GM19324 (cell line): ENCODE results near the gene TNIK.

ENCODE experiments used
- ATAC-seq: cut with Tn5 transposase; IDR thresholded peaks from one replicate; pipeline ENCODE4 v1.9.1; 2021; ENCODE audit warnings: mild to moderate bottlenecking, moderate library complexity; ENCODE audit not compliant: unreplicated experiment, low FRiP score

TNIK gene

GRCh38 chr3:171459942-171460724 lies at the start of gene TNIK:
TNIK (minus strand) TSS chr3:171460405; CDS start chr3:171460063, 342 bp downstream.
- peak; percentile 83 for ATAC-seq

GRCh38 chr3:171508676-171509075 lies 48.5 kb upstream of the TNIK start:
- no peak for ATAC-seq

GRCh38 chr3:171508206-171508605 lies 48.0 kb upstream of the TNIK start:
- no peak for ATAC-seq

- ATAC-seq: no peak
Measured at GRCh38 chr3:171506743-171507319, 46.6 kb upstream of the TNIK start.

DNA sequence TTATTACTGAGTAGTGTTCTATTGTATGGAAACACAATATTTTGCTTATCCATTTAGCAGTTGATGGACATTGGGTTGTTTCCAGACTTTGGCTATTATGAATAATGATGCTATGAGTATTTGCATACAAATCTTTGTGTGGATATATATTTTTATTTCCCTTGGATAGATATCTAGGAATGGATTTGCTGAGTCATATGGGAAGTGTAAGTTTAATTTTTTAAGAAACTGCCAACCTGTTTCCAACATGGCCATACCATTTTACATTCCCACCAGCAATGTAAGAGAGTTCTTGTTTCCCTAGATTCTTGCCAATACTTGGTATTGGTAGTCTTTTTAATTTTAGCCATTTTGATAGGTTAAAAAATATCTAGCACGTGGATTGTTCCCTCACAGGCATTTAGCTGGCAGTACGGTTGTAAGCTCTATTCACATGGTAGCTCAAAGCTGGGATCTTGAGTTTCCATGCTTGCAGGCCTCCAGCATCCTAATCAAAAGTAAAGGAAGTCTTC lies 45.7 kb upstream of the TNIK start:
- no peak for ATAC-seq

DNA sequence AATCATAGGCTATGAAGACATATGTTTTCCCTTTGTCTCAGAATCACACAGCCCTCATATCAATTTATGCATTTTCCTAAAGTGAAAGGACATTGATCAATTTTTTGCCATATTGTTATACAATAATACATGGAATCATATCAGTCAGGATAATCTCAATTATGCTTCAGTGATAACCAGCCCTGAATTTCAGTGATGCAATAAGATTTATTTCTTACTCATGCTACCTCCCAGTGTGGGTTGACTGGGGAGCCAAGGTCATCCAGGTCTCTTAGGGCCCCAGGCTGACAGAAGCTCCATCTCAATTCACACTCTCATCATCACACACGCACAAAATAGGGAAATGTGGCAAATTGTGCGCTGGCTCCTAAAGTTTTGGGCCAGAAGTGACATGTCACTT lies 44.2 kb upstream of the TNIK start:
- ATAC-seq: no peak

DNA sequence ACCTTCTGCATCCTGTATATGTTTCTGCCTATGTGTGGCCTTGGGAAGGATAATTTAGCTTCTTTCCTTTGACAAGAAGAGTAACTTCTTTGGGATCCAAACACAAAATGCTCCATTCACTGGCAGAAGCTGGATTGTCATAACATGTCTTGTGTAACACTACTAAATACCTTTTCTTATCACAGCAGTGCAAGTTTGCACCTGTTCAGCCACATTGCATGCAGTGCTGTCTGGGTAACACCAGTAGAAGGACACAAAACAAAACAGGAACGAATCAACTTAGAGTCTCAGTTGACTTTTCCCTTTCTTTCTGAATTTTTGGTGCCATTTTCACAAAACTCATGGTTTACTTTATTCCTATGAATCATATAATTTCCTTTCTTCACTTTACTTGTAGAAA lies 43.6 kb upstream of the TNIK start:
- ATAC-seq: no peak

GRCh38 chr3:171498921-171499320 lies 38.7 kb upstream of the TNIK start:
- ATAC-seq: no peak

GRCh38 chr3:171497468-171497867 lies 37.3 kb upstream of the TNIK start:
- ATAC-seq: no peak

- no peak for ATAC-seq
Measured at GRCh38 chr3:171495413-171495812, 35.2 kb upstream of the TNIK start.

- ATAC-seq: no peak
Measured at GRCh38 chr3:171494457-171495109, 34.4 kb upstream of the TNIK start.

DNA sequence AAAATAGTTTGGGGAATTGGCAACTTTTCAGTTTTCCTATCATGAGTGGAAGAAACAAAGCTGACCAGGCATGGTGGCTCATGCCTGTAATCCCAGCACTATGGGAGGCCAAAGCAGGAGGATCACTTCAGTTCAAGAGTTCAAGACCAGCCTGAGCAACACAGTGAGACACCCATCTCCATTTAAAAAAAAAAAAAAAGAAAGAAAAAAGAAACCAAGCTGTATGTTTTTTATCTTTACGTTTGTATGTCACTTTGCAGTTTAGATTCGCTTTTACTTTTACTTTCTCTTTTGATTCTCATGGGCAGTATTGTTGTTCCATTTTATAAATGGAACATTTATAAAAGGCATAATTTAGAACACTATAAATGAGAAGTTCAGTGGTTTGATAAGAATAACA lies 31.2 kb upstream of the TNIK start:
- no peak for ATAC-seq

DNA sequence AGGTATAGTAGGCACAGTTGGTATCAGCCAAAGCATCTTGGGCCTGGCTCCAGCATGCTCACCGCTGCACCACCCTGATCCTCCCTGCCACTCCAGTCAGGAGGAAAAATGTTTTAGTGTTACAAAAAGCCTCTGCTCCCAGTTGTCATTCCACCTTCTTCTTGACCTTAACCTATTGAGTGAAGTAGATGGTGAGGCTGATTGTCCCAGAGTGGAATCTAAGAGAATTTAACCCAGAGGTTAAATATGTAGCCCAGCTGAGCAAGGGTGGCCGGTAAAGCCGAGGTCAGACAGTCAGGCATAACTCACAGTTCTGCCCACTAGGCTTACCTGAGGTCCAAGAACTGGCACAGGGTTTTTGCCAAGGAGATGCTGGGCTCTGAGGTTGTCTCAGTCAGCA lies 30.7 kb upstream of the TNIK start:
- no peak for ATAC-seq

- ATAC-seq: no peak
Measured at GRCh38 chr3:171489348-171489747, 29.1 kb upstream of the TNIK start.

DNA sequence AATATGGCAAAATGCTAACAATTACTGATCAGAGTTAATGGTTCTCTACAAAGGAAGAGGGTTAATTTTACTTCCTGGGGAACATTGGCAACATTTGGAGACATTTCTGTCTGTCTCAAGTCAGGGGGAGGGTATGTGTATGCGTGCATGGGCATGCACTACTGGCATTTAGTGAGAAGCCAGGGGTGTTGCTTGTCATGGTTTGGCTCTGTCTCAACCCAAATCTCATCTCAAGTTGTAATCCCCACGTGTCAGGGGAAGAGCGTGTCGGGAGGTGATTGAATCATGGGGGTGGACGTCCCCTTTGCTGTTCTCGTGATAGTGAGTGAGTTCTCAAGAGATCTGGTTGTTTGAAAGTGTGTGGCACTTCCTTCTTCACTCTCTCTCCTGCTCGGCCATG lies 28.3 kb upstream of the TNIK start:
- ATAC-seq: no peak

DNA sequence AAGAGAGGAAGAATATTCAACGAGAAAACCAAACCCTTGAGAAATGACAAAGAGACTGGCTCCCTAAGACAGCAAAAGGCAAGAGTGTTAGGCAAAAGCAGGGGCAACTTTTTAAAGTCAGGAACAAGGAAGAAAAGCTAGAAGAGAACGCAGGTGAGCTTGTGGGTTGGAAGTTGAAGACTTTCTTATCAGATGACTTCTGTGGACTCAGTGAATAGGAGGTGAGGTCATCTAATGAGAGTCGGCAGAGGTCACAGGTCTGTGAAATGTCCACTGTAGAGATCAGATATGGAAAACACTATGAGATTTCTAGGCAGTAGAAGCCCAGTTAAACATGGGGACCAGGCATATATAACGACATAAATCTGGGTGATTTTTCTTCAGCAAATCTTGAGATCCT lies 27.2 kb upstream of the TNIK start:
- ATAC-seq: no peak

GRCh38 chr3:171485338-171485737 lies 25.1 kb upstream of the TNIK start:
- ATAC-seq: no peak

DNA sequence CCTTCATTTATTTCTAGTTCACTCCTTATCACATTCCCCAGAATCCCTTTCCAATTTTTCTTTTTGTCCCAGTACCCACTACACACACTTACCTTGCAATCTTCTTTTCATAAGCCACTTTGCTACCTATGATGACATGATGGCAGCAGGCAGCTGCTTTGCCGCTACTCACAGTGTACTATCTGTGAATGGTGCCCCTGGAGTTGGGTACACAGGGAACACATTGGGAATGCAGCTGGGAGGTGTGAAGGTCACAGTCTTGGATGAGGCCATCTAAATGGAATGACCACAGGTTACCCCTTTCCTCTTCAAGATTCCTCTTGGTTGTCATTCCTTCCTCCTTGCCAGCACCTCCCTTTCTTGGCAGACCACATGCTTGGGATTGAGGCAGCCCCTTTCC lies 20.8 kb upstream of the TNIK start:
- ATAC-seq: no peak

DNA sequence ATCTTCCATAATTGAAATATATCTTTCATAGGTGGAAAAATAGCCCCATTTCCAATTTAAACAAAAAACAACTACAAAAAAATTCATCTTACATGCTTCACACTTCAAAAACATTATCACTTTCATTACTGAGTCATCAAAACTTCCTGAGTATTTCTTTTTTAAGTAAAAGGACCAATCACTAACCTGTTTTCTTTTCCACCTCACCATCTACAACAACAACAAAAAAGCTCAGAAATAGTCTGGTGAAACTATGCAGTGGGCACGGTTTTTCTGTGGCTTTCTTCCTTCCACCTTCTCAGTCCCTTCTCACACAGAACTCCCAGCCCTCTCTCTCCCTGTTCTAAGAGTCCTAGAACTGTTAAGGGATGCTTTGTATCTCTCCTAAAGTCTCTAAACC lies 20.3 kb upstream of the TNIK start:
- ATAC-seq: peak; percentile 71

GRCh38 chr3:171476532-171477102 lies 16.4 kb upstream of the TNIK start:
- ATAC-seq: no peak

DNA sequence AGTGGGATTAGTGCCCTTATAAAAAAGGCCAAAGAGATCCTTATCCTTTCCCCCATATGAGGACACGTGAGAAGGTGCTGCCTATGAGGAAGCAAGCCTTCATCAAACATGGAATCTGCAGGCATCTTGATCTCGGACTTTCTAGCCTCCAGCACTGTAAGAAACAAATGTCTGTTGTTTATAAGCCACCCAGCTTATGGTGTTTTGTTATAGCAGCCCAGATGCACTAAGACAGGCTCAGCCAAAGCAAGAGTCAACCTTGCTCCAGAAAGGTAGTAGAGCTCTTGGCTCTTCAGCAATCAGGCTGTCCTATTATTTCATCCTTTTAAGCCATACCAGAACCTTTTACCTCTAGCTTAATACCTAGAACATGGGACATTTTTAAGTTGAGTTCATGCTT lies 12.3 kb upstream of the TNIK start:
- no peak for ATAC-seq
